GM12873 (cell line): Measurements from ENCODE around the gene ASIC4.

ENCODE experiments used
- TF ChIP-seq, protein P1 (sequence below): IDR thresholded peaks from 2 replicates; pipeline ENCODE4 v1.5.1; 2012; ENCODE audit warnings: low read depth, mild to moderate bottlenecking, moderate library complexity, low read length, control low read depth; ENCODE audit not compliant: insufficient read depth; ENCODE audit errors: missing control alignments

Gene ASIC4

DNA sequence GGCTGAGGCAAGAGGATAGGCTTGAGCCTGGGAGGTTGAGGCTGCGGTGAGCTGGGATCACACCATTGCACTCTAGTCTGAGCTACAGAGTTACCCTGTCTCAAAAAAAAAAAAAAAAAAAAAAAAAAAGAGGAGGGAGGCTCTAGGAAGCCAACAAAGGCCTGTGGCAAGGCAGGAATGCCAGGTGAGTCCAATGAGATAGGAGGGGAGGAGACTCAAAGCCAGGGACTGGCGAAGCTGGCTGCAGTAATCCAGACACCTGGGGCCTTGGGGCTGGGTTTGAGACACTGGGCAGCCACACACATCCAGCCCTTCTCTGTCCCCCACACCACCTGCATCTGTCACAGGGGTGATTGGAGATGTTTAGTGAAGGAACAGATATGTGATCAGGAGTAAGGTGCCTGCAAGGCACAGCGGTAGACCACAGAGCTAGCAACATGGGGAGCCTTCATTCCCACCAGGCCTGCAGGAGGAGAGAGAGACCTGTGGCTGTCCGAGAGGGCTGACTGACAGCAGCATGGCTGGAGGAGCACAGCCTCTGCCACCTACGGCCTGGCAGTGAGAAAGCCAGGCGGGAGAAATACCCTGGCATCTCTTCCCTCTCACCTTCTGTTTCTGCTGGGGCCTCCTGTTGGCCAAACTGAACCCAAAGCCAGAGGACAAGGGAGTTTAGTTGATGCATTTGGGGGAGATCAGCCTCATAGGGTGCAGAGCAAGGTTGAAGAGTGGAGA is 19.8 kb downstream of the ASIC4 start:
- TF ChIP-seq, protein P1, sequence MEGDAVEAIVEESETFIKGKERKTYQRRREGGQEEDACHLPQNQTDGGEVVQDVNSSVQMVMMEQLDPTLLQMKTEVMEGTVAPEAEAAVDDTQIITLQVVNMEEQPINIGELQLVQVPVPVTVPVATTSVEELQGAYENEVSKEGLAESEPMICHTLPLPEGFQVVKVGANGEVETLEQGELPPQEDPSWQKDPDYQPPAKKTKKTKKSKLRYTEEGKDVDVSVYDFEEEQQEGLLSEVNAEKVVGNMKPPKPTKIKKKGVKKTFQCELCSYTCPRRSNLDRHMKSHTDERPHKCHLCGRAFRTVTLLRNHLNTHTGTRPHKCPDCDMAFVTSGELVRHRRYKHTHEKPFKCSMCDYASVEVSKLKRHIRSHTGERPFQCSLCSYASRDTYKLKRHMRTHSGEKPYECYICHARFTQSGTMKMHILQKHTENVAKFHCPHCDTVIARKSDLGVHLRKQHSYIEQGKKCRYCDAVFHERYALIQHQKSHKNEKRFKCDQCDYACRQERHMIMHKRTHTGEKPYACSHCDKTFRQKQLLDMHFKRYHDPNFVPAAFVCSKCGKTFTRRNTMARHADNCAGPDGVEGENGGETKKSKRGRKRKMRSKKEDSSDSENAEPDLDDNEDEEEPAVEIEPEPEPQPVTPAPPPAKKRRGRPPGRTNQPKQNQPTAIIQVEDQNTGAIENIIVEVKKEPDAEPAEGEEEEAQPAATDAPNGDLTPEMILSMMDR = no peak

DNA sequence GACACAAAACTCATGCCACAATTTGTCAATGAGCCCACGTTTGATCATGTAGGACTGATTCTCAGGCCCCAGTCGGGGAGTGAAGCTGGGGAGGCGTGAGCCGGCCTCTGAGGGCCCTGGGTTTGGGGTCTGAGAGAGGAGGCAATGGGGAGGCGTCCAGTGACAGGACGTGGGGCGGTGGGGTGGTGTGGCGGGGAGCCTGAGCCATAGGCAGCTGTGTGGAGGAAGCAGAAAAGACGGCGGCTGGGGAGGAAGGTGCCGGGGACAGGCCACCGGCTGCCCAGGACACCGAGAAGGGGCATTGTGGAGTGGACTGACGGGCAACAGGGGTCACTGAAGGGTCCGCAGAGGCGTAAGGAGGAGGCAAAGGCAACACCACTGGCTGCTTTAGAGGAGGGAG is 22.1 kb downstream of the ASIC4 start:
- TF ChIP-seq, protein P1 = no peak

DNA sequence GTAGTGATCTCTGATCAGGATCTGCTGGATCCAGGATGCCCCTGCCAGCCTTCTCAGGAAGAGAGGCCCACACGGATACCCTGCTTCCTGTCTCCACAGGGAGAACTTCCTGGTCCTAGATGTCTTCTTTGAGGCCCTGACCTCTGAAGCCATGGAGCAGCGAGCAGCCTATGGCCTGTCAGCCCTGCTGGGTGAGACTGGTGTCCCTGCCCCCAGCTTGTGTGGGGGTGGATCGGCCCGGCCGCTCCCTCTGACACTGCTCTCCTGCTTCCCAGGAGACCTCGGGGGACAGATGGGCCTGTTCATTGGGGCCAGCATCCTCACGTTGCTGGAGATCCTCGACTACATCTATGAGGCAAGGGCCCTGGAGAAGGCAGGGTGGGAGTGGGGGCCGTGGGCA is 22.7 kb downstream of the ASIC4 start:
- TF ChIP-seq, protein P1 = no peak

DNA sequence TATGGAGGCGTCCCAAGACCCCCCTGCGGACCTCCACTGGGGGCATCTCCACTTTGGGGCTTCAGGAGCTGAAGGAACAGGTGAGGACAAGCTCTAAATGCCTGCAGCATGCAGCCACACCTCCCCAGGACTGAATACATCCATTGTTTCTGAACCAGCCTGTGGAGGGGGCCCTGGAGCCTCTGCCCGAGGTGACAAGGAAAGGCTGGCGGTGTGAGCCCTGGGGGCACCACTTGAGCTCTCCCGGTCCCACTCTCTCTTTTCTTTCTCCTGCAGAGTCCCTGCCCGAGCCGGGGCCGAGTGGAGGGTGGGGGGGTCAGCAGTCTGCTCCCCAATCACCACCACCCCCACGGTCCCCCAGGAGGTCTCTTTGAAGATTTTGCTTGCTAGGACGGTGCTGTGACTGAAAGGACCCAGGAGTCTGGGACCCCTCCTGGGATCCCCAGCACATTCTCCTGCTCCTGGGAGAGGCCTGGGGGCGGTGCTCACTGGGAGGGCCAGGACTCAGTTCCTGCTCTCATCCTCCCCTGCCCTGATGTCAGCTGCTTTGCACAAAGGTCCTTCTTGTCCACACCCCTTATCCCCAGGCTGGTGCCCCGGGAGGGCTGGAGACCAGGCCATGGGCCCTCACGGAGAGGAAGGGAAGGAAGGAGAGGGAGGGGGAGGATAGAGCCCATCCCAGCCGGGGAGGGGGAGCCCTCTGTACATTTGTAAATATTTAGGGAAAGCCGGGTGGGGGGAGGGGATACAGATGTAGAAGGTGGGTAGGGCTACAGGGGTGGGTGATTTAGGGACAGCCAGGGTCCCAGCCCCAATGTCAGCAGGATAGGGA is 23.6 kb downstream of the ASIC4 start:
- TF ChIP-seq, protein P1 = no peak

DNA sequence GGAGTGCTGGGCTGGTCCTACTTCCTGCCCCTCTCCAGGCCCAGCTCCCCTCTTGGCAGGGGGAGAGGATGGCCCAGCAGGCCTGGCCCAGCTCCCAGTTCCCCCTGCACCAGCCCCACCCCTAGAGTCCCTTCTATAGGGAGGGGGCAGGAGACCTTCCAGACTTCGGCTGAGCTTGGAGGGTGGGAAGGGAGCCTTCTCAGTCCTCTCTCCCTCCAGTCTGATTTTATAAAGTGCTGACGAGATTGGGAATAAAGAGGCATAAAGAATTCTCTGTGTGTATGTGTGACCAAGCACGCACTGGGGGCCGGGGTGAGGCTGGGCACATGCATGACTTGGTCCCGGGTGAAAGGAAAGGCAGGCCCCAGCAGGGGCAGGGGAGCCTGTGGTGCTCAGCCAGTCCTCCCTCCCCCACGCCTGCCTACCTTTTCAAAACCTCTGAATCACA is 24.2 kb downstream of the ASIC4 start:
- TF ChIP-seq, protein P1 = no peak

DNA sequence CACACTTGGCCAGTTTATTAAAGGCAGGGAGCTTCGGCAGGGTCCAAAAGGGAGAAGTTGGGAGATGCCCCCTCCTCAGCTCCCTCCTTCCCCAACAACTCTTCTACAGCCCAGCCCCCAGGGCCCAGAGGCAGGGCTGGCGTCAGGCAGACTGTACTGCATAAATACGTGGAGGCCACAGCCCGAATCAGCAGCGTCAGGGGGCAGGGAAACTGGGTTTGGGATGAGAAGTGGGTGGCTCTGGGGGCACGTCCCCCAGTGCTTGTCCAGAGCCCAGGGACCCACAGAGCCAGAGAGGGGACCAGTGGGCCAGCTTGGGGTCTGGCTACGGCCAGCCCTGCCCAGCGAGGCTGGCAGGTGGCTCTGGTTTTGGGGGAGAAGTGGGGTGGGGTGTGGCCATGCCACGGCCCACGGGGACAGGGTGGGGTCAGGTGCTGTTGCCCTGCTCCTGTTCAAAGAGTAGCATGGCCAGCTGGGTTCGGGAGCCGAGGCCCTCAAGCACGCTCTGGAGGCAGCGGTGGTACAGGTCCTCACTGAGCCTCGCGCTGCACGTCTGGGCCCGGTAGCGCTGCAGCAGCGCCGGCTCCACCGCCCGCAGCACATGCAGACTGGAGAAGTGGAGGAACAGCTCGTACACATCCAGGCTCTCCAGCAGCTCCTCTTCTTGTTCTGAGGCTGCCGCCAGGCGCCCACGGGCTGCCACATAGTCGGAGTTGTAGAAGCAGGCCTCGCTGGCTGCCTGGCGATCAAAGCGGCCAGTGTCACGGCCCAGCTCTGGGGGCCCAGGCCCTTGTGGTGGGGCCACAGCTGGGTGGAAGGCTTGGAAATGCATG is 24.9 kb downstream of the ASIC4 start:
- TF ChIP-seq, protein P1 = no peak
